GM18868 (cell line): ENCODE measurements around the gene RND2.

Experiments used
- ATAC-seq: cut with Tn5 transposase; IDR thresholded peaks from one replicate; pipeline ENCODE4 v1.9.1; 2021; ENCODE audit warnings: mild to moderate bottlenecking, moderate library complexity; ENCODE audit not compliant: unreplicated experiment

The RND2 gene

DNA sequence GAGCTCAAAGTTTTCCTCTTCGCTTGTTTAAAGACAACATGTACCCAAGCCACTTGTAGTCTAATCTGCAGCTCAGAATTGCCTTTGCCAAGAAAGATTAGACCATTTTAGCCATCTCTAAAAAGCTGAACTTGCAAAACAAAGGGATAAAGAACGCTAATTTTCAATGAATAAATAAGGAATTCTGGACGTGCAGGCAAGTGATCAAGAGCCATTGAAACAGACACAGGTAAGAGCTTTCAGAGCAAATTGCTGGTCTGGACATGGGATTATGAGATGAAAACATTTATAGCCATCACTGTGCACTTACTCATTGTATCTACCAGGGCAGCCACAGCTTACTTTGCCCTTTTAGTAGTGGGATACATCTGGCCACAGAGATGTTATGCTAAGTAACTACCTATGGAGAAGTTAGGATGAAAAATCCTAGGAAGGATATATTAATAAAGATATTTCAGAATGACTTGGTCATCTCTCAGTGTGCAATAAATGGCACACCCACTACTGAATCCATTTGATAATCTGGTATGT lies 44.4 kb downstream of the RND2 start:
- ATAC-seq, result no peak

DNA sequence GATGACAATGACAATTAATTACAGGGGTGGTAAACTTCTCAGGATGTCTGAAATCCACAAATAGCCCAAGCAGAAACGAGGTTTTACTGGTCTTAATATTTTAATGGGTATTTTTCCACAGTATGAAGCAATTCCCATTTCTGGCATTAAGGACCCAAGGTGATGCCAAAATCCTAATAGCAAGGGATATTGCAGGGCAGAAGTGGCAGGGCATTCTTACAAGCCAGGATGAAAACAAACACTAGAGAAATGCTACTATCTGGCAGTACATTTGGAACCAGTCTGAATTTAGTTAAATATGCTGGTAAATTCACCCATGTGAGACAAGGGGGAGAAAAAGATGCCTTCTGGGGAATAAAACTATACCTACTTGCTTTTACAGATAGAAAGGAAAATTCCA lies 45.2 kb downstream of the RND2 start:
- ATAC-seq, result no peak

DNA sequence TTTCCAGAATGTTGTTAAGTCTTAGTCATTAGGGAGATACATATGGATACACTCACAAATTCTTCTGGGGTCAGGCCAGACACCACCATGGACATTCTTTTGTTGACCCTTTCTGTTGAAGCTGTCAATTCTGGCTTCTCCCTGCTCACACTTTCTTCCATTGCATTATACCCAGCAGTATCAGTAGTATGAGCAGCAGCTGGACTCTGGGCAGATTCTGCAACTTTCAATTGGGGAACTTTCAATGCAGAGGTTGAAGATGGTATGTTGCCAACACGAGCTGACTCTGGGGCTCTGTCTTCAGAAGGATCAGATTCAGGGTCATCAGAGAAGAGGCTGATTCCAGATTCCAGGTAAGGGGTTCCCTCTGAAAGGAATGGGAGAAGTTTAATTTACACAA lies 45.8 kb downstream of the RND2 start:
- ATAC-seq, result no peak

DNA sequence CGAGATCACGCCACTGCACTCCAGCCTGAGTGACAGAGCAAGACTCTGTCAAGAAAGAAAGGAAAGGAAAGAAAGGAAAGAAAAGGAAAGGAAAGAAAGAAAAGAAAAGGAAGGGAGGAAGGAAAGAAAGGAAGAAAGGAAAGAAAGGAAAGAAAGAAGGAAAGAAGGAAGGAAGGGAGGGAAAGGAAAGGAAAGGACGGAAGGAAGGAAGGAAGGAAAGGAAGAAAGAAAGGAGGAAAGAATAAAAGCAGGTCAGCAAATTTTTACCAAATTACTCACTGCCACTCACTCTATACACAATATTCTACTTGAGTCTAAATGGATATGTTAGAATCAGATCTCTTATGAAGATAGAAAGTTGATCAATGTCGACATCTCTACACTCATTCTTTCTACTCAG lies 49.8 kb downstream of the RND2 start:
- ATAC-seq, result no peak

DNA sequence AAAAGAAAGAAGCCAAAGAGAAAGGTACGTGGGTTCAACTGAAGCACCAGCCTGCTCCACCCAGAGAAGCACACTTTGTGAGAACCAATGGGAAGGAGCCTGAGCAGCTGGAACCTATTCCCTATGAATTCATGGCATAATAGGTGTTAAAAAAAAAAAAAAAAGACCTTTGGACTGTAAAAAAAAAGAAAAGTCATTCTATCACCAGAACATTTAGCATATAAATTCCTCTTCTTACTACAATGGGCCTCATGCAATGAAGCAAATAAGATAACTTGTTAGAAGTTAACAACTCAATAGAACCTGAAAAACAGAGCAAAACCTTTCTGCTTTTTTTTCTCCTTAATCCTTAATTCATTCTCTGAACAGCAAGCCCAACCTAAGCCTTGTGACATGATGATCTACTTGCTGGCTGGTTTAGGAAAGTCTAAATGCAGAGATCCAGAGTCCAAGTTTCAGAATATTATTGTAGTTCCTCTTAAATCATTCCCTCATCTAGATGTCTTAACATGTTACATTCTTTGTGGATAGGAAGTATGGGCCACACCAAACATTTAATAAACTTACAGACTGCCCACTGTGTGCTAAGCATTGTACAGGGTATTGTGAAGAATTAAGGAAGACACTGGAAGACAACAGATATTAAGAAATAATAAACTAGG lies 54.7 kb downstream of the RND2 start:
- no peak for ATAC-seq
